IMR-90 (cell line): ENCODE measurements around the gene COL19A1. TPM values are rescaled to one million over a fixed set of nuclear protein-coding genes. Genes with fewer than 3 reads are reported as not detected.

ENCODE experiments used
- ATAC-seq: fragments of 200-7000 bp; cut with Tn5 transposase; 2 replicates; pipeline ENCODE4 v1.9.1; 2020; ENCODE audit warnings: low read depth, mild to moderate bottlenecking, moderate library complexity
- BruUV-seq: library from RNA; stranded (reverse); fragments of 400-500 nt; replicated peaks from 2 replicates; lab custom pipeline; 2021; lab: Mats Ljungman, UMichigan
- CTCF ChIA-PET: fragments of 300-600 bp; formaldehyde crosslinking; extraction: SDS; loops from one replicate; lab custom pipeline; 2021; ENCODE audit warnings: antibody characterized with exemption; lab: Yijun Ruan, JAX
- POLR2A ChIA-PET: fragments of 300-600 bp; sonication (Branson Sonifier 250); formaldehyde crosslinking; loops from one replicate; lab custom pipeline; 2022; ENCODE audit warnings: antibody characterized with exemption; ENCODE audit not compliant: unreplicated experiment; lab: Charles Lee
- DNase-seq: peaks from one replicate; pipeline ENCODE4 v3.0.0; 2013
- H2AFZ ChIP-seq: replicated peaks from 2 replicates; pipeline ENCODE3; 2013; ENCODE audit warnings: low read length, mild to moderate bottlenecking; ENCODE audit not compliant: poor library complexity
- H2AK5ac ChIP-seq: 2 replicates; pipeline ENCODE4 v1.6.1; 2013; ENCODE audit warnings: low read depth, low read length, inconsistent platforms
- H2AK9ac ChIP-seq: replicated peaks from 2 replicates; pipeline ENCODE3; 2013; ENCODE audit warnings: mild to moderate bottlenecking, low read depth, low read length, moderate library complexity; ENCODE audit not compliant: poor library complexity
- H2BK120ac ChIP-seq: 2 replicates; pipeline ENCODE4 v1.6.1; 2013; ENCODE audit warnings: low read depth, low read length, inconsistent platforms
- H2BK15ac ChIP-seq: 3 replicates; pipeline ENCODE4 v1.6.1; 2013; ENCODE audit warnings: low read depth, low read length, inconsistent platforms
- H2BK20ac ChIP-seq: 2 replicates; pipeline ENCODE4 v1.6.1; 2013; ENCODE audit warnings: low read depth, mild to moderate bottlenecking, inconsistent platforms, low read length, moderate library complexity
- H2BK5ac ChIP-seq: 2 replicates; pipeline ENCODE4 v1.6.1; 2013; ENCODE audit warnings: mild to moderate bottlenecking, low read depth, low read length, inconsistent platforms; ENCODE audit not compliant: poor library complexity, severe bottlenecking
- H3K14ac ChIP-seq: replicated peaks from 2 replicates; pipeline ENCODE4 v1.6.1; 2013; ENCODE audit warnings: low read depth, low read length, inconsistent platforms
- H3K18ac ChIP-seq: 2 replicates; pipeline ENCODE4 v1.6.1; 2013; ENCODE audit warnings: low read depth, low read length, control low read depth
- H3K23ac ChIP-seq: 2 replicates; pipeline ENCODE4 v1.6.1; 2013; ENCODE audit warnings: low read depth, low read length, inconsistent platforms
- H3K27ac ChIP-seq: 2 replicates; pipeline ENCODE4 v1.5.1; 2013; ENCODE audit warnings: mild to moderate bottlenecking, control low read depth, low read length; ENCODE audit not compliant: insufficient read depth
- H3K27me3 ChIP-seq: 2 replicates; pipeline ENCODE4 v1.6.1; 2013; ENCODE audit warnings: low read length; ENCODE audit not compliant: control insufficient read depth, insufficient read depth
- H3K36me3 ChIP-seq: 2 replicates; pipeline ENCODE4 v1.6.1; 2013; ENCODE audit warnings: low read length, mixed read lengths; ENCODE audit not compliant: control insufficient read depth, insufficient read depth
- H3K4ac ChIP-seq: 2 replicates; pipeline ENCODE4 v1.6.1; 2013; ENCODE audit warnings: low read depth, low read length, inconsistent platforms
- H3K4me1 ChIP-seq: 2 replicates; pipeline ENCODE4 v1.6.1; 2013; ENCODE audit warnings: low read length, mixed read lengths; ENCODE audit not compliant: control insufficient read depth, insufficient read depth
- H3K4me2 ChIP-seq: 2 replicates; pipeline ENCODE4 v1.6.1; 2013; ENCODE audit warnings: low read depth, mild to moderate bottlenecking, control low read depth, low read length, moderate library complexity
- H3K4me3 ChIP-seq: 2 replicates; pipeline ENCODE4 v1.5.1; 2013; ENCODE audit warnings: low read depth, mild to moderate bottlenecking, control low read depth, low read length, moderate library complexity; ENCODE audit not compliant: insufficient read depth
- H3K56ac ChIP-seq: 2 replicates; pipeline ENCODE4 v1.6.1; 2013; ENCODE audit warnings: low read length, inconsistent platforms; ENCODE audit not compliant: insufficient read depth; ENCODE audit errors: extremely low read depth
- H3K79me1 ChIP-seq, 2 experiments: 2 replicates each; pipeline ENCODE4 v1.6.1; 2013; ENCODE audit warnings: low read length in 2 of 2, inconsistent platforms in 1 of 2, low read depth in 1 of 2
- H3K9ac ChIP-seq: 2 replicates; pipeline ENCODE4 v1.6.1; 2013; ENCODE audit warnings: low read depth, low read length, control low read depth
- H3K9me1 ChIP-seq: 2 replicates; pipeline ENCODE4 v1.6.1; 2013; ENCODE audit warnings: low read length, inconsistent platforms; ENCODE audit not compliant: insufficient read depth
- H3K9me3 ChIP-seq: 2 replicates; pipeline ENCODE4 v1.6.1; 2013; ENCODE audit warnings: low read length; ENCODE audit not compliant: control insufficient read depth, insufficient read depth
- H4K20me1 ChIP-seq: 2 replicates; pipeline ENCODE4 v1.6.1; 2013; ENCODE audit warnings: low read length, inconsistent platforms; ENCODE audit not compliant: insufficient read depth
- H4K5ac ChIP-seq: 2 replicates; pipeline ENCODE4 v1.6.1; 2013; ENCODE audit warnings: mild to moderate bottlenecking, low read depth, low read length, control low read depth
- H4K8ac ChIP-seq, 2 experiments: 2 replicates each; pipeline ENCODE4 v1.6.1; 2013; ENCODE audit warnings: low read depth in 2 of 2, low read length in 2 of 2, control low read depth in 1 of 2, inconsistent platforms in 1 of 2
- H4K91ac ChIP-seq: 2 replicates; pipeline ENCODE4 v1.6.1; 2013; ENCODE audit warnings: low read depth, low read length, inconsistent platforms; ENCODE audit not compliant: insufficient read depth
- BHLHE40 ChIP-seq: fragments of 150-350 bp; IDR thresholded peaks from 2 replicates; pipeline ENCODE4 v1.6.1; 2016; ENCODE audit warnings: mild to moderate bottlenecking, low read depth, low read length
- MXI1 ChIP-seq: IDR thresholded peaks from 2 replicates; pipeline ENCODE4 v1.6.1; 2012; ENCODE audit warnings: low read depth, mild to moderate bottlenecking, low read length, moderate library complexity, borderline replicate concordance
- RFX5 ChIP-seq: IDR thresholded peaks from 2 replicates; pipeline ENCODE4 v1.8.0; 2012; ENCODE audit warnings: low read depth, mild to moderate bottlenecking, low read length, moderate library complexity
- WGBS, 2 experiments: methylation state at CpG; one replicate each; pipeline versions ENCODE4 v1.1.5 to v1.1.7; 2013; ENCODE audit warnings: missing lambda C conversion rate in 2 of 2; ENCODE audit not compliant: insufficient read length in 1 of 2; ENCODE audit errors: extremely low coverage in 2 of 2; 5-methylcytosine and 5-hydroxymethylcytosine counted together
- dilution Hi-C: fragments of 300-500 bp; cut with HindIII; formaldehyde crosslinking; loops from one replicate; pipeline ENCODE4 v1.14.3; 2018; ENCODE audit warnings: low sequenced_read_pairs; ENCODE audit not compliant: unreplicated experiment
- in situ Hi-C: fragments of 300-500 bp; cut with MboI; formaldehyde crosslinking; loops from 3 replicates; pipeline ENCODE4 v1.14.3; 2019; ENCODE audit warnings: low sequenced_read_pairs, inconsistent platforms, mixed read lengths
- intact Hi-C: fragments of 100-400 bp; cut with micrococcal nuclease; formaldehyde crosslinking; loops from 2 replicates; pipeline ENCODE4 v1.10.0; 2022
- polyA plus RNA-seq, 3 experiments: library from polyadenylated mRNA; depleted of rRNA; stranded (reverse); fragments of >200 nt; gene quantifications; 2 replicates each; pipeline ENCODE4 v1.2.3, GENCODE V29; 2012; ENCODE audit warnings: low replicate concordance in 1 of 3
- total RNA-seq: library from RNA; depleted of rRNA; stranded (reverse); fragments of >200 nt; gene quantifications from 2 replicates; pipeline ENCODE4 v1.2.3, GENCODE V29; 2012
- TF ChIP-seq, protein P1 (sequence below): fragments of 150-350 bp; IDR thresholded peaks from 2 replicates; pipeline ENCODE4 v1.6.1; 2016; ENCODE audit warnings: low read depth, mild to moderate bottlenecking, low read length, moderate library complexity, borderline replicate concordance

COL19A1 gene
- total and polyA plus RNA-seq, 2 of the 4 experiments (the other 2 are of a cell fraction): under 0.01 TPM; not detected in 1

DNA sequence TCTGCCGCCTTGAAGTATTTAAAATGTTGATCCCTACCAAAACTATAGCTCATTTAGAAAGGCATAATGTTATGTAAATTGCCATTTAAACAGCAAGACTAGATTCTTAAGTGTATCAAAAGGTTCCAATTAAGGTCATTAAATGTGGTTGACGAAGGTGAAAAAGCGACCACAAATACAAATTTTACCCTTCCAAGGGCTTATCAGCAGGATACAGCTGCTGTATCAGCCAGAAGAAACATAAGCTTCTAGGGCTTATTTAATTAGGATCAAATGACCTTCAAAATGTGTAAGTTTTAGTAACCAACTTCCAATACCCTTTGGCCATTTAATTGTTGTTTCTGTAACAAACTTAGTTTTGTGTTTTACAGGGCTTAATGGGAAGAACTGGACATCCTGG, 296.6 kb downstream of the COL19A1 start:
- no CpG with 5 or more reads among the region's 3 CpGs for WGBS, 2 experiments
- no peak overlapping the region for H2AK9ac ChIP-seq
- DNase-seq: no peak
- H3K18ac ChIP-seq: no peak overlapping the region
- no peak overlapping the region for H3K4me3 ChIP-seq
- H3K4me2 ChIP-seq: no peak overlapping the region
- H4K5ac ChIP-seq: no peak overlapping the region
- H4K91ac ChIP-seq: no peak overlapping the region
- H2AFZ ChIP-seq: no peak overlapping the region
- no peaks in the 10 kb centered on the region for H3K4me1 ChIP-seq
- H3K79me1 ChIP-seq: no peaks in the 10 kb centered on the region
- no peak for ATAC-seq
- dilution Hi-C loops: no loop called here
- H3K27ac ChIP-seq: no peak overlapping the region
- no peak overlapping the region for H4K8ac ChIP-seq
- no peaks in the 10 kb centered on the region for H3K36me3 ChIP-seq
- TF ChIP-seq, protein P1, sequence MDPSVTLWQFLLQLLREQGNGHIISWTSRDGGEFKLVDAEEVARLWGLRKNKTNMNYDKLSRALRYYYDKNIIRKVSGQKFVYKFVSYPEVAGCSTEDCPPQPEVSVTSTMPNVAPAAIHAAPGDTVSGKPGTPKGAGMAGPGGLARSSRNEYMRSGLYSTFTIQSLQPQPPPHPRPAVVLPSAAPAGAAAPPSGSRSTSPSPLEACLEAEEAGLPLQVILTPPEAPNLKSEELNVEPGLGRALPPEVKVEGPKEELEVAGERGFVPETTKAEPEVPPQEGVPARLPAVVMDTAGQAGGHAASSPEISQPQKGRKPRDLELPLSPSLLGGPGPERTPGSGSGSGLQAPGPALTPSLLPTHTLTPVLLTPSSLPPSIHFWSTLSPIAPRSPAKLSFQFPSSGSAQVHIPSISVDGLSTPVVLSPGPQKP: no peak
- TF ChIP-seq BHLHE40 (no peak), MXI1 (no peak), RFX5 (no peak)
- H3K23ac ChIP-seq: no peak overlapping the region
- POLR2A ChIA-PET: no interaction called here
- H3K9me3 ChIP-seq: no peaks in the 10 kb centered on the region
- CTCF ChIA-PET: no interaction called here
- H3K9me1 ChIP-seq: no peaks in the 10 kb centered on the region
- intact Hi-C loops: no loop called here
- no peaks in the 10 kb centered on the region for H4K20me1 ChIP-seq
- no peak overlapping the region for H2BK15ac ChIP-seq
- no peak overlapping the region for H2AK5ac ChIP-seq
- no peak overlapping the region for H2BK120ac ChIP-seq
- H3K56ac ChIP-seq: no peak overlapping the region
- H3K14ac ChIP-seq: no peak overlapping the region
- no peak overlapping the region for H2BK5ac ChIP-seq
- no peaks in the 10 kb centered on the region for H3K27me3 ChIP-seq
- no peak overlapping the region for H2BK20ac ChIP-seq
- no TSS peak for BruUV-seq
- in situ Hi-C loops: no loop called here
- H3K9ac ChIP-seq: no peak overlapping the region
- no peak overlapping the region for H3K4ac ChIP-seq
